ENCODE measurements around the gene GNA12.

GNA12 gene

GRCh38 chr7:2710901-2711551 lies 133.1 kb downstream of the GNA12 start:
- TF ChIP-seq Cebpa-rat (IDR thresholded peaks at IDR 0.05) = no peak
- Histone ChIP-seq H4K20me1 (no peaks in the 10 kb centered on the region), H3K27me3 (no peaks in the 10 kb centered on the region), H3K4me3 (peak overlapping the region; percentile 55), H3K27ac (peak overlapping the region; percentile 78), H3K9ac (peak overlapping the region; percentile 73), H3K36me3 (no peaks in the 10 kb centered on the region), H3K9me3 (no peaks in the 10 kb centered on the region), H3K4me1 (peaks cover 100% of the 10 kb centered on the region), H3K4me2 (peak overlapping the region; percentile 94)

GRCh38 chr7:2710286-2710655 lies 133.8 kb downstream of the GNA12 start:
- Histone ChIP-seq H3K27me3 (no peaks in the 10 kb centered on the region), H3K4me1 (peaks cover 100% of the 10 kb centered on the region), H3K27ac (peak overlapping the region; percentile 78), H3K4me3 (peak overlapping the region; percentile 55), H3K9ac (peak overlapping the region; percentile 73), H3K4me2 (peak overlapping the region; percentile 94), H3K9me3 (no peaks in the 10 kb centered on the region), H4K20me1 (no peaks in the 10 kb centered on the region), H3K36me3 (no peaks in the 10 kb centered on the region)
- TF ChIP-seq Cebpa-rat (IDR thresholded peaks at IDR 0.05) = no peak

DNA sequence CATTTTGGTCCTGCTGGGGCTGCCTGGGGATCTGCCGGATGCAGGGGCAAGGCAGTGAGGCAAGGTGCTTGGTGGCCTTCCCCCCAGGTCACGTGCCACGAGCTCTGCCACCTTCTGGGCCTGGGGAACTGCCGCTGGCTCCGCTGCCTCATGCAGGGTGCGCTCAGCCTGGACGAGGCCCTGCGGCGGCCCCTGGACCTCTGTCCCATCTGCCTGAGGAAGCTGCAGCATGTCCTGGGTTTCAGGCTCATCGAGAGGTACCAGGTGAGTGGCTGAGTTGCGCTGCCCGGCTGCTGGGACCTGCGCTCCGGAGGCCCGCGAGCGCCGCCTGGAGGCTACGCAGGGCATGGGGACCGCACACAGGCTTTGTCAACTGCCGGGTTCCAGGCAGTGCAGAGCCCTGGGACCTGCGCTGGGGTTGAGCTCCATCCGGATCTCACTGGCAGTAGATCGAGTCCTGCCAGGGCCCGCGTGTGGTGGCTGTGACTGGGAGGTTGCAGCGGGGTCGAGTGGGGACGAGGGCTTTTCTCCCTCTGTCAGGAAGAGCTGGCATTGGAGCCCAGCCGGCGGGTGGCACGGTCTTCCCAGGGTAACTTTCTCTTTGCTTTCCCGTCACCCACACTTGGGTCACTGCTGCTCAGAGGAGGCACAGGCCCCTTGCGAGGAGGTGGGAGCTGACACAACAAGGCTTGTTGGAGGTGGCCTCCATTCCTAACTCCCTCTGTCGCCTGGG lies 134.4 kb downstream of the GNA12 start:
- peaks cover 98% of the 10 kb centered on the region for H3K4me1 ChIP-seq
- TF ChIP-seq Cebpa-rat (IDR thresholded peaks at IDR 0.05) = no peak

GRCh38 chr7:2708547-2709310 lies 135.4 kb downstream of the GNA12 start:
- Histone ChIP-seq H3K27me3 (no peaks in the 10 kb centered on the region), H4K20me1 (no peaks in the 10 kb centered on the region), H3K4me1 (peaks cover 88% of the 10 kb centered on the region), H3K9ac (peak overlapping the region; percentile 73; the same call in 1 of the 2 replicates), H3K27ac (peak overlapping the region; percentile 78; the same call in 1 of the 2 replicates), H3K4me3 (no peak overlapping the region), H3K36me3 (no peaks in the 10 kb centered on the region), H3K4me2 (peak overlapping the region; percentile 94), H3K9me3 (no peaks in the 10 kb centered on the region; the same call in 1 of the 2 replicates)
- TF ChIP-seq Cebpa-rat (IDR thresholded peaks at IDR 0.05) = no peak

More for the DNA sequence above, 134.4 kb downstream of the GNA12 start:
- Histone ChIP-seq H3K9ac (peak overlapping the region; percentile 73), H3K4me3 (peak overlapping the region; percentile 55), H3K36me3 (no peaks in the 10 kb centered on the region), H4K20me1 (no peaks in the 10 kb centered on the region), H3K4me2 (peak overlapping the region; percentile 94), H3K27ac (peak overlapping the region; percentile 78), H3K27me3 (no peaks in the 10 kb centered on the region), H3K9me3 (no peaks in the 10 kb centered on the region; the same call in 1 of the 2 replicates)

GRCh38 chr7:2708041-2708440 lies 136.1 kb downstream of the GNA12 start:
- no peaks in the 10 kb centered on the region for H3K27me3 ChIP-seq
- no peak overlapping the region for H3K27ac ChIP-seq
- H3K9me3 ChIP-seq = no peaks in the 10 kb centered on the region; the same call in 1 of the 2 replicates
- no peak overlapping the region for H3K4me3 ChIP-seq
- H4K20me1 ChIP-seq = no peaks in the 10 kb centered on the region
- H3K4me1 ChIP-seq = peaks cover 85% of the 10 kb centered on the region
- peak overlapping the region; percentile 94 for H3K4me2 ChIP-seq
- H3K36me3 ChIP-seq = no peaks in the 10 kb centered on the region
- no peak overlapping the region for H3K9ac ChIP-seq
- TF ChIP-seq Cebpa-rat (IDR thresholded peaks at IDR 0.05) = no peak

GRCh38 chr7:2707481-2707880 lies 136.6 kb downstream of the GNA12 start:
- Histone ChIP-seq H3K4me1 (peaks cover 85% of the 10 kb centered on the region), H3K9me3 (no peaks in the 10 kb centered on the region; the same call in 1 of the 2 replicates), H3K9ac (no peak overlapping the region), H3K4me3 (no peak overlapping the region), H4K20me1 (no peaks in the 10 kb centered on the region), H3K27me3 (no peaks in the 10 kb centered on the region), H3K36me3 (no peaks in the 10 kb centered on the region), H3K27ac (no peak overlapping the region; the same call in 1 of the 2 replicates), H3K4me2 (peak overlapping the region; percentile 60)
- TF ChIP-seq Cebpa-rat (IDR thresholded peaks at IDR 0.05) = no peak

GRCh38 chr7:2706685-2707126 lies 137.4 kb downstream of the GNA12 start:
- no peak overlapping the region; the same call in 1 of the 2 replicates for H3K27ac ChIP-seq
- no peaks in the 10 kb centered on the region for H4K20me1 ChIP-seq
- TF ChIP-seq Cebpa-rat (IDR thresholded peaks at IDR 0.05) = no peak
- H3K4me2 ChIP-seq = peak overlapping the region; percentile 60
- no peak overlapping the region for H3K9ac ChIP-seq
- no peak overlapping the region for H3K4me3 ChIP-seq
- H3K36me3 ChIP-seq = no peaks in the 10 kb centered on the region
- no peaks in the 10 kb centered on the region; the same call in 1 of the 2 replicates for H3K9me3 ChIP-seq
- peaks cover 85% of the 10 kb centered on the region for H3K4me1 ChIP-seq
- H3K27me3 ChIP-seq = no peaks in the 10 kb centered on the region

GRCh38 chr7:2705371-2706096 lies 138.6 kb downstream of the GNA12 start:
- H3K4me2 ChIP-seq = peak overlapping the region; percentile 60; the same call in 1 of the 2 replicates
- H3K27ac ChIP-seq = no peak overlapping the region; the same call in 1 of the 2 replicates
- H3K9ac ChIP-seq = no peak overlapping the region
- no peak for TF ChIP-seq Cebpa-rat (IDR thresholded peaks at IDR 0.05)
- no peak overlapping the region for H3K4me3 ChIP-seq
- no peaks in the 10 kb centered on the region for H3K36me3 ChIP-seq
- no peaks in the 10 kb centered on the region for H4K20me1 ChIP-seq
- no peaks in the 10 kb centered on the region; the same call in 1 of the 2 replicates for H3K9me3 ChIP-seq
- no peaks in the 10 kb centered on the region for H3K27me3 ChIP-seq
- peaks cover 85% of the 10 kb centered on the region for H3K4me1 ChIP-seq

- Histone ChIP-seq H3K27ac (peak overlapping the region; percentile 22; the same call in 1 of the 2 replicates), H3K4me2 (peak overlapping the region; percentile 84), H3K4me1 (peaks cover 85% of the 10 kb centered on the region), H3K36me3 (no peaks in the 10 kb centered on the region), H3K9me3 (no peaks in the 10 kb centered on the region; the same call in 1 of the 2 replicates), H3K9ac (0 out of 2 replicates have a peak overlapping the region, but pooled peaks have one; percentile 48), H3K27me3 (no peaks in the 10 kb centered on the region), H4K20me1 (no peaks in the 10 kb centered on the region), H3K4me3 (no peak overlapping the region)
- no peak for TF ChIP-seq Cebpa-rat (IDR thresholded peaks at IDR 0.05)
Measured at GRCh38 chr7:2702594-2702957, 141.5 kb downstream of the GNA12 start.

All from BLaER1 (cell line).